Fibroblast of lung (primary cell): ENCODE data around the gene RPL10A.

Experiments used
- EZH2 ChIP-seq: IDR thresholded peaks from 2 replicates; pipeline ENCODE4 v1.5.1; 2012; ENCODE audit warnings: low read length, control low read depth, mild to moderate bottlenecking; ENCODE audit errors: missing control alignments
- TF ChIP-seq, protein P1 (sequence below), 2 donors: IDR thresholded peaks in 1 of 2; conservative IDR thresholded peaks in 1 of 2; 1 replicate in 1 of 2; 2 replicates in 1 of 2; pipeline ENCODE4 v1.5.1; 2011 to 2012; ENCODE audit warnings: low read length in 2 of 2, control low read depth in 1 of 2, inconsistent platforms in 1 of 2, low read depth in 1 of 2, mild to moderate bottlenecking in 1 of 2

DNA sequence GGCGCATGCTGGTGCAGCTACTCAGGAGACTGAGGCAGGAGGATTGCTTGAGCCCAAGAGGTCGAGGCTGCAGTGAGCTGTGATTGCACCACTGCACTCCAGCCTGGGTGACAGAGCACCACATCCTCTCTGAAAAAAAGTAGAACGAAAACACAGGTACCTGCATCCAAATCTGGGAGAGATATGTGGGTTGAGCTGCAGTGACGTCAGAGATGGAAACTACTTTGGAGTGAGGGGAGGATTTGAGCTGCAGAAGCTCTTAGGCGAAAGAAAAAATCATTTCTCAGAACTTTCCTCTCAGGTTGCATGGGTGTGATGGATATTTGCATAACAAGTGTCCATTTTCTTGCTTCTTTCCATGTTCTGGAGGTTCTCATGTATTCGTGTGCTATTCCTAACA is 48.5 kb downstream of the RPL10A start:
- TF ChIP-seq, protein P1, sequence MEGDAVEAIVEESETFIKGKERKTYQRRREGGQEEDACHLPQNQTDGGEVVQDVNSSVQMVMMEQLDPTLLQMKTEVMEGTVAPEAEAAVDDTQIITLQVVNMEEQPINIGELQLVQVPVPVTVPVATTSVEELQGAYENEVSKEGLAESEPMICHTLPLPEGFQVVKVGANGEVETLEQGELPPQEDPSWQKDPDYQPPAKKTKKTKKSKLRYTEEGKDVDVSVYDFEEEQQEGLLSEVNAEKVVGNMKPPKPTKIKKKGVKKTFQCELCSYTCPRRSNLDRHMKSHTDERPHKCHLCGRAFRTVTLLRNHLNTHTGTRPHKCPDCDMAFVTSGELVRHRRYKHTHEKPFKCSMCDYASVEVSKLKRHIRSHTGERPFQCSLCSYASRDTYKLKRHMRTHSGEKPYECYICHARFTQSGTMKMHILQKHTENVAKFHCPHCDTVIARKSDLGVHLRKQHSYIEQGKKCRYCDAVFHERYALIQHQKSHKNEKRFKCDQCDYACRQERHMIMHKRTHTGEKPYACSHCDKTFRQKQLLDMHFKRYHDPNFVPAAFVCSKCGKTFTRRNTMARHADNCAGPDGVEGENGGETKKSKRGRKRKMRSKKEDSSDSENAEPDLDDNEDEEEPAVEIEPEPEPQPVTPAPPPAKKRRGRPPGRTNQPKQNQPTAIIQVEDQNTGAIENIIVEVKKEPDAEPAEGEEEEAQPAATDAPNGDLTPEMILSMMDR (conservative IDR thresholded peaks at IDR 0.05 in 1 of 2, IDR thresholded peaks at IDR 0.05 in 1 of 2; ENCODE audit: low read depth in 1 of 2, low read length in 2 of 2), result no peak
- TF ChIP-seq EZH2, result no peak
